Measurements from ENCODE around the gene GRIA1. TPM values are rescaled to one million over a fixed set of nuclear protein-coding genes. Genes with fewer than 3 reads are reported as not detected.

The GRIA1 gene
- total and polyA plus RNA-seq, 2 of the 4 experiments (the other 2 are of a cell fraction): 0.48 to 1.3 TPM

GRCh38 chr5:153483482-153483881 lies 7.0 kb upstream of the GRIA1 start:
- no peak overlapping the region for H4K5ac ChIP-seq (ENCODE audit: low read depth, low read length)
- H3K18ac ChIP-seq (ENCODE audit: low read depth, low read length): no peak overlapping the region
- no peak overlapping the region for H2BK120ac ChIP-seq (ENCODE audit: low read depth, low read length)
- H3K36me3 ChIP-seq (ENCODE audit: control insufficient read depth, insufficient read depth, low read length): no peaks in the 10 kb centered on the region
- no peak overlapping the region for H3K4me2 ChIP-seq (ENCODE audit: low read depth, low read length)
- no peaks in the 10 kb centered on the region for H3K9me1 ChIP-seq (ENCODE audit: insufficient read depth, low read length)
- H3K27ac ChIP-seq (ENCODE audit: insufficient read depth, low read length): no peak overlapping the region
- H3K4ac ChIP-seq (ENCODE audit: low read depth, low read length): no peak overlapping the region
- H3K14ac ChIP-seq (replicated peaks; ENCODE audit: low read depth, low read length): no peak overlapping the region
- no peak overlapping the region for H3K56ac ChIP-seq (ENCODE audit: extremely low read depth, insufficient read depth, low read length)
- BruUV-seq (replicated peaks): no TSS peak
- POLR2A ChIA-PET (ENCODE audit: unreplicated experiment): no interaction called here
- H2BK15ac ChIP-seq (ENCODE audit: low read depth, low read length): no peak overlapping the region
- in situ Hi-C loops (cut with MboI; ENCODE audit: low sequenced_read_pairs): loop anchor here (10.0 kb wide), 1 partner anchor 481 kb away; no protein-coding TSS in a partner anchor
- H3K9me3 ChIP-seq (ENCODE audit: control insufficient read depth, insufficient read depth, low read length): no peaks in the 10 kb centered on the region
- H3K27me3 ChIP-seq (ENCODE audit: control insufficient read depth, insufficient read depth, low read length): no peaks in the 10 kb centered on the region
- no peak overlapping the region for H2BK5ac ChIP-seq (ENCODE audit: low read depth, low read length, poor library complexity, severe bottlenecking)
- ATAC-seq (ENCODE audit: low read depth) (no peak), DNase-seq (no peak)
- H3K4me1 ChIP-seq (ENCODE audit: control insufficient read depth, insufficient read depth, low read length): no peaks in the 10 kb centered on the region
- no peak overlapping the region for H4K8ac ChIP-seq (ENCODE audit: low read depth in 2 of 2, low read length in 2 of 2)
- no peaks in the 10 kb centered on the region for H3K79me1 ChIP-seq (ENCODE audit: low read depth in 1 of 2, low read length in 2 of 2)
- H2AFZ ChIP-seq (replicated peaks; ENCODE audit: low read length, poor library complexity): no peak overlapping the region
- H4K20me1 ChIP-seq (ENCODE audit: insufficient read depth, low read length): no peaks in the 10 kb centered on the region
- H4K91ac ChIP-seq (ENCODE audit: insufficient read depth, low read depth, low read length): no peak overlapping the region
- no peak overlapping the region for H3K9ac ChIP-seq (ENCODE audit: low read depth, low read length)
- WGBS, 2 experiments (ENCODE audit: extremely low coverage in 2 of 2, insufficient read length in 1 of 2): no CpG with 5 or more reads among the region's 4 CpGs
- H3K4me3 ChIP-seq (ENCODE audit: insufficient read depth, low read depth, low read length): no peak overlapping the region
- CTCF ChIA-PET: interaction anchor here (1.2 kb wide), 1 partner anchor 12 kb away, joined by 3 read pairs; no protein-coding TSS in a partner anchor
- intact Hi-C loops (cut with micrococcal nuclease): no loop called here
- H3K23ac ChIP-seq (ENCODE audit: low read depth, low read length): no peak overlapping the region
- TF ChIP-seq CTCF (conservative IDR thresholded peaks at IDR 0.05; ENCODE audit: low read depth, low read length) (no peak), POLR2A (IDR thresholded peaks at IDR 0.05; ENCODE audit: low read depth, low read length) (no peak), MXI1 (IDR thresholded peaks at IDR 0.05; ENCODE audit: borderline replicate concordance, low read depth, low read length) (no peak), ELK1 (IDR thresholded peaks at IDR 0.05; ENCODE audit: borderline replicate concordance, low read depth, low read length) (no peak), USF2 (IDR thresholded peaks at IDR 0.05; ENCODE audit: low read depth, low read length) (no peak), CHD1 (IDR thresholded peaks at IDR 0.05; ENCODE audit: low read depth, low read length) (no peak), CEBPB (IDR thresholded peaks at IDR 0.05; ENCODE audit: low read depth, low read length) (no peak), RFX5 (IDR thresholded peaks at IDR 0.05; ENCODE audit: low read depth, low read length) (no peak), BHLHE40 (IDR thresholded peaks at IDR 0.05; ENCODE audit: low read depth, low read length) (no peak), NFE2L2 (IDR thresholded peaks at IDR 0.05; ENCODE audit: low read depth, low read length) (no peak), RCOR1 (IDR thresholded peaks at IDR 0.05; ENCODE audit: insufficient replicate concordance, low read length) (no peak), FOS (IDR thresholded peaks at IDR 0.05; ENCODE audit: low read depth, low read length) (no peak), MAZ (IDR thresholded peaks at IDR 0.05; ENCODE audit: borderline replicate concordance, low read depth, low read length) (no peak)
- H2AK9ac ChIP-seq (replicated peaks; ENCODE audit: low read depth, low read length, poor library complexity): no peak overlapping the region
- no peak overlapping the region for H2AK5ac ChIP-seq (ENCODE audit: low read depth, low read length)
- dilution Hi-C loops (cut with HindIII; ENCODE audit: low sequenced_read_pairs, unreplicated experiment): no loop called here
- no peak overlapping the region for H2BK20ac ChIP-seq (ENCODE audit: low read depth, low read length)
